Prostate gland (tissue), 2 donors: Measurements from ENCODE around the gene RGS2. TPM values are rescaled to one million over a fixed set of nuclear protein-coding genes. Genes with fewer than 3 reads are reported as not detected.

Experiments used
- DNase-seq: peaks from one replicate; pipeline ENCODE4 v3.0.0-alpha.2; 2019; ENCODE audit warnings: low spot score
- H3K27ac ChIP-seq, 2 donors: fragments of 200-600 bp; sonication (generic); 2 replicates each; pipeline ENCODE4 v1.5.1; 2017 to 2019
- H3K27me3 ChIP-seq: fragments of 200-600 bp; sonication (generic); replicated peaks from 2 replicates; pipeline ENCODE4 v1.5.1; 2019; ENCODE audit not compliant: insufficient read depth
- H3K36me3 ChIP-seq, 2 donors: fragments of 200-600 bp; sonication (generic); 1 replicate in 1 of 2; 2 replicates in 1 of 2; pipeline versions ENCODE4 v1.5.1 to v1.8.1; 2017 to 2019
- H3K4me1 ChIP-seq: fragments of 200-600 bp; sonication (generic); replicated peaks from 2 replicates; pipeline ENCODE4 v1.5.1; 2019
- H3K4me3 ChIP-seq, 2 donors: fragments of 200-600 bp; sonication (generic); 2 replicates each; pipeline ENCODE4 v1.5.1; 2017 to 2019
- H3K9me3 ChIP-seq: fragments of 200-600 bp; sonication (generic); 2 replicates; pipeline ENCODE4 v1.5.1; 2017
- CTCF ChIP-seq, 4 experiments: fragments of 200-600 bp in 2 of 4; fragments of 450-650 bp in 2 of 4; sonication (generic) in 2 of 4; IDR thresholded peaks; 1 replicate in 3 of 4; 2 replicates in 1 of 4; pipeline ENCODE4 v1.5.1; 2016 to 2019; ENCODE audit warnings: antibody characterized with exemption in 4 of 4, mild to moderate bottlenecking in 2 of 4, moderate library complexity in 2 of 4
- POLR2A ChIP-seq: fragments of 450-650 bp; IDR thresholded peaks from one replicate; pipeline ENCODE4 v1.6.1; 2016; ENCODE audit warnings: antibody characterized with exemption, mild to moderate bottlenecking
- POLR2AphosphoS5 ChIP-seq: sonication (generic); formaldehyde crosslinking; IDR thresholded peaks from one replicate; pipeline ENCODE4 v1.6.1; 2017; ENCODE audit warnings: antibody characterized with exemption
- WGBS: methylation state at CpG from one replicate; pipeline ENCODE4 v1.1.5; 2018; 5-methylcytosine and 5-hydroxymethylcytosine counted together
- intact Hi-C: fragments of 100-400 bp; cut with DNase I; formaldehyde crosslinking; loops from one replicate; pipeline ENCODE4 v1.14.2; 2022
- total RNA-seq, 2 donors: library from RNA; depleted of rRNA; stranded (reverse); fragments of >200 nt; gene quantifications; one replicate each; pipeline ENCODE4 v1.1.0, GENCODE V29; 2016

The RGS2 gene
- 100 to 1,000 TPM in 1 of 2 donors, 10 to 100 TPM in 1; 70.2 to 129 TPM for total RNA-seq

DNA sequence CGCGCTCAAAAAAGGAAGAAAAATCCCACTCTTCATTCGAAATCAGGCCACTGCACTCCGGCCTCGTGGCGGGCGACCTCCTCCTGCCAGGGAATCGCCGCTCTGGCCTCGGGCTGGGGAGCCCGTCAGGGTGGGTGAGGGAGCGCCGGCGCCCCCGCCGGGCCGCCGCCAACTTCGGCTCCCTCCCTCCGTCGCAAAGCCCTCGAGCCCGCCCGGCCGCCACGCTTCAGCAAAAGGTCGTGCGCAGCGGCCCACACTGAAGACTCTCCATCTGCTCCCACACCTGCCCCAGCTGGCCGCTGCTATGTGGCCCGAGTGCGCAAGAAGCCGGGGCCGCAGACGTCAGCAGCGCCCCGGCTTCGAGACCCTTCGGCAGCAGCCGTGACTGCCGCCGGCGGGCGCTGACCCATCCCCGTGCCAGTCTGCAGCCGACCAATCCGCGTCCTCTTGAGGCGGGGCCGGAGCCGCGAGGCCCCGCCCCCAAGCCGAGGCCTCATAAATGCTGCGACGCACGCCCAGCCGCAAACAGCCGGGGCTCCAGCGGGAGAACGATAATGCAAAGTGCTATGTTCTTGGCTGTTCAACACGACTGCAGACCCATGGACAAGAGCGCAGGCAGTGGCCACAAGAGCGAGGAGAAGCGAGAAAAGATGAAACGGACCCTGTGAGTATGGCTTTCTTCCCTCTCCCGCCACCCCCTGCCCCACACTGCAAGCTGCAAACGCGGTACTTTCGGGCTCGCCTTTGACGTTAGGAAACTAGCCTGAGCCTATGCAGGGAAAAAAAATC lies at the start of gene RGS2:
Gene RGS2 (plus strand): TSS at position 522 of the 789 bp plus-strand sequence. CDS start 33 bp downstream, at position 555.
- H3K27me3 ChIP-seq = no peaks in the 10 kb centered on the region
- DNase-seq = peak; percentile 89
- H3K4me3 ChIP-seq = peak within 1 kb of the TSS; percentile 73 to 78
- intact Hi-C loops = loop anchor here (5.0 to 10.0 kb wide), 4 partner anchors 154 to 331 kb away; partner anchors contain the start of genes CDC73 and RGS1
- H3K9me3 ChIP-seq = no peaks in the 10 kb centered on the region
- WGBS = under 1% methylated on average over 56 of the region's 72 CpGs
- H3K36me3 ChIP-seq = no peaks in the 10 kb centered on the region
- TF ChIP-seq POLR2AphosphoS5 = peak; percentile 99
- TF ChIP-seq CTCF (IDR thresholded peaks at IDR 0.05) = peak in 2 of 4 experiments; percentile 7 to 20
- TF ChIP-seq POLR2A = peak; percentile 100
- peak within 1 kb of the TSS; percentile 86 to 88 for H3K27ac ChIP-seq
- H3K4me1 ChIP-seq = no peaks in the 10 kb centered on the region

DNA sequence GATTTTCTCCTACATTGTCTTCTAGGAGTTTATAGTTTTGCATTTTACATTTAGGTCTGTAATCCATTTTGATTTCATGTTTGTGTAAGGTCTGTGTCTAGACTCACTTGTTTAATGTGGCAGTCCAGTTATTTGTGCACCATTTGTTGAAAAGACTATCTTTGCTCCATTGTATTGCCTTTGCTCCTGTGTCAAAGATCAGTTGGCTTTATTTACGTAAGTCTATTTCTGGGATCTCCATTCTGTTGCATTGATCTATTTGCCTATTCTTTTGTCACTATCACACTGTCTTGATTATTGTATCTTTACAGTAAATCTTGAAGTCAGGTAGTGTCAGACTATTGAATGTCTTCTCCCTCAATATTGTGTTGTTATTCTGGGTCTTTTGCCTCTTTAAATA lies 49.7 kb upstream of the RGS2 start:
- no peaks in the 10 kb centered on the region for H3K36me3 ChIP-seq
- 95% methylated on average over 1 of the region's 1 CpG for WGBS
- H3K27me3 ChIP-seq = no peaks in the 10 kb centered on the region
- no peaks in the 10 kb centered on the region for H3K9me3 ChIP-seq
- H3K4me1 ChIP-seq = no peaks in the 10 kb centered on the region
- TF ChIP-seq POLR2AphosphoS5 = no peak
- no peak for TF ChIP-seq CTCF (IDR thresholded peaks at IDR 0.05)
- TF ChIP-seq POLR2A = no peak
- H3K27ac ChIP-seq = no peak overlapping the region
- DNase-seq = no peak
- intact Hi-C loops = no loop called here
- no peak overlapping the region for H3K4me3 ChIP-seq

DNA sequence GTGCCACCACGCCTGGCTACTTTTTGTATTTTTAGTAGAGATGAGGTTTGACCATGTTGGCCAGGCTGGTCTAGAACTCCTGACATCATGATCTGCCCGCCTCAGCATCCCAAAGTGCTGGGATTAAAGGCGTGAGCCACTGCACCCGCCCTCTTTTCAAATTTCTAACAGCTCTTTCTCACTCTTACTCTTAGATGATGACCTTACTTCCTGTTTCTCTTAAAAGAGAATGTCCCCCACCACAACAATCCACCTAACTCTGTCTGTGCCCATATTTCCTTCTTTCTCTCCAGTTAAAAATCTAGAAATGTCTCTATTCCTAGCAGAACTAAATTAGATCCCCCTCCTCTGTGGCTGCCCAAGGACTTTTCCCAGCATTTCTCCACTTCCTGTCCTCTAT lies 46.6 kb upstream of the RGS2 start:
- no peak for DNase-seq
- H3K36me3 ChIP-seq = no peaks in the 10 kb centered on the region
- H3K27me3 ChIP-seq = no peaks in the 10 kb centered on the region
- no peaks in the 10 kb centered on the region for H3K4me1 ChIP-seq
- no peak for TF ChIP-seq POLR2AphosphoS5
- no peak for TF ChIP-seq POLR2A
- no peak for TF ChIP-seq CTCF (IDR thresholded peaks at IDR 0.05)
- intact Hi-C loops = no loop called here
- H3K4me3 ChIP-seq = no peak overlapping the region
- no peaks in the 10 kb centered on the region for H3K9me3 ChIP-seq
- H3K27ac ChIP-seq = no peak overlapping the region
- WGBS = 98% methylated on average over 4 of the region's 4 CpGs

GRCh38 chr1:192763243-192763642 lies 45.6 kb upstream of the RGS2 start:
- intact Hi-C loops = no loop called here
- Histone ChIP-seq H3K36me3 (no peaks in the 10 kb centered on the region), H3K9me3 (no peaks in the 10 kb centered on the region), H3K4me1 (no peaks in the 10 kb centered on the region), H3K4me3 (no peak overlapping the region), H3K27ac (no peak overlapping the region), H3K27me3 (no peaks in the 10 kb centered on the region)
- TF ChIP-seq POLR2AphosphoS5 = no peak
- no peak for TF ChIP-seq CTCF (IDR thresholded peaks at IDR 0.05)
- TF ChIP-seq POLR2A = no peak
- DNase-seq = no peak

- no peaks in the 10 kb centered on the region for H3K27me3 ChIP-seq
- no peaks in the 10 kb centered on the region for H3K4me1 ChIP-seq
- TF ChIP-seq POLR2A = no peak
- no peak for TF ChIP-seq POLR2AphosphoS5
- TF ChIP-seq CTCF (IDR thresholded peaks at IDR 0.05) = no peak
- intact Hi-C loops = no loop called here
- WGBS = 29% methylated on average over 1 of the region's 1 CpG
- H3K36me3 ChIP-seq = no peaks in the 10 kb centered on the region
- no peak overlapping the region for H3K27ac ChIP-seq
- no peak overlapping the region for H3K4me3 ChIP-seq
- DNase-seq = no peak
- no peaks in the 10 kb centered on the region for H3K9me3 ChIP-seq
These were observed 45.1 kb upstream of the RGS2 start for GRCh38 chr1:192763756-192764155.
